HG03135 (cell line): ENCODE data around the gene PRR19.
"Not testable (repeated sequence)": the region's sequence is repeated elsewhere in the genome, so short reads cannot be mapped to it uniquely, and the experiment has no call there.

Experiments
- ATAC-seq: cut with Tn5 transposase; IDR thresholded peaks from one replicate; pipeline ENCODE4 v1.9.1; 2021; ENCODE audit warnings: mild to moderate bottlenecking, moderate library complexity; ENCODE audit not compliant: unreplicated experiment

Gene PRR19

DNA sequence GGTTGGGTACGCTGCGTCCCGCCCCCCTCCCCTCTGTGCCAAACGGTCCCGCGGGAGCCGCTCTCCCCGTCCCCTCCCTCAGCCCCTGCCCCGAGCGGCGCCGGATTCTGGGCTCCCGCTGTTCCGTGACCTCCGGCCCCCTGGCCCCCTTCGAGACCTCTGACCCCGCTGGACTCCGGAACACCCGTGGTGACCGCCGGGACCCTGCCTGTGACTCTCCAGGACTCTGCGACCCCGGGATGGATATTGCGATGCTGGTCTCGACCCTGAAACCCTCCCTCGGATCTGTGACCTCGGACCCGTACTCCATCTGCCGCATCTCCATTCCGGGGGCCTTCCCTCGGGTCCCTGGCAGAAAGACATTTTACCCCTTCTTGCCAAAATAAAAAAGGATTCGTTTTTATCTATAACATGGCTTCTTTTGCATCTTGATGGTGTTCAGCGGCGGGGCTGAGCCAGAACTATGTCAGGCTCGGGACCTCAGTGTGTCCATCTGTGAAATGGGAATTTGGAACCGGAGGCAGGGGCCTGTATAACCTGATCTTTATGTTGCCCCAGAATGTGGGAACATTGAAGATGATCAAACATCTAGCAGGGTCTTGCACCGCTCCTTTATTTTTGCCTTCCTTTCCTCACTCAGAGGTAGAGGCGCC lies 22.8 kb downstream of the PRR19 start:
- ATAC-seq, result no peak

DNA sequence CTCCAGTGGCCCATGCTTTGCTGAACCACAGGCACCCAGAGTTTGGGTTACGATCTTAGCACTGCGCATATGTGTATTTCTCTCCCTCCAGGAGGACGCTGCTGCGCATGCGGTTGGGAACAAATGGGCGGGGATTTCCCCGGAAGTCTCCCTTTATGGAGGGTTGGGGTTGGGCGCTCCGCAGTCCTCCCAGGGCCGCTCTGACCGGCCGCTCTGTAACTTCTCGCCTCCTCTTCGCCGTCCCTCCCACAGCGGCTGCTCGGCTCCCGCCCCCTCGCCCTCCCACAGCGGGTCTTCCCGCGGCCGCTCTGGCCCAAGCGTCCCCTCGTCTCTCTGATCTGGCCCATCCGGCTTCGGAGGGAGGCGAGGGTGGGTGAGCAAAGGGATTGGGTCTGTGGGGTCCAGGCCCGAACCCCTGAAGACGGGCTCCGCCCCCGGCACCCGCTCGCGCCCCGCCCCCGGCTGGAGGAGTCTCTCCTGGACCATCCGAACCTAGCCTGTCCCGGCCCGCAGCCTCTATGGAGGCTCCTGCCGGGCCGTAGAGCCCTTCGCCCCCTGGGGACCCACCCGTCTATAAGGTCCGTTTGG lies 23.5 kb downstream of the PRR19 start, which contains the start of gene MEGF8:
Gene MEGF8, plus strand, starts transcription at position 328 of the 588 bp plus-strand sequence. CDS start 609 bp downstream, outside the sequence.
- ATAC-seq, result peak; percentile 89

DNA sequence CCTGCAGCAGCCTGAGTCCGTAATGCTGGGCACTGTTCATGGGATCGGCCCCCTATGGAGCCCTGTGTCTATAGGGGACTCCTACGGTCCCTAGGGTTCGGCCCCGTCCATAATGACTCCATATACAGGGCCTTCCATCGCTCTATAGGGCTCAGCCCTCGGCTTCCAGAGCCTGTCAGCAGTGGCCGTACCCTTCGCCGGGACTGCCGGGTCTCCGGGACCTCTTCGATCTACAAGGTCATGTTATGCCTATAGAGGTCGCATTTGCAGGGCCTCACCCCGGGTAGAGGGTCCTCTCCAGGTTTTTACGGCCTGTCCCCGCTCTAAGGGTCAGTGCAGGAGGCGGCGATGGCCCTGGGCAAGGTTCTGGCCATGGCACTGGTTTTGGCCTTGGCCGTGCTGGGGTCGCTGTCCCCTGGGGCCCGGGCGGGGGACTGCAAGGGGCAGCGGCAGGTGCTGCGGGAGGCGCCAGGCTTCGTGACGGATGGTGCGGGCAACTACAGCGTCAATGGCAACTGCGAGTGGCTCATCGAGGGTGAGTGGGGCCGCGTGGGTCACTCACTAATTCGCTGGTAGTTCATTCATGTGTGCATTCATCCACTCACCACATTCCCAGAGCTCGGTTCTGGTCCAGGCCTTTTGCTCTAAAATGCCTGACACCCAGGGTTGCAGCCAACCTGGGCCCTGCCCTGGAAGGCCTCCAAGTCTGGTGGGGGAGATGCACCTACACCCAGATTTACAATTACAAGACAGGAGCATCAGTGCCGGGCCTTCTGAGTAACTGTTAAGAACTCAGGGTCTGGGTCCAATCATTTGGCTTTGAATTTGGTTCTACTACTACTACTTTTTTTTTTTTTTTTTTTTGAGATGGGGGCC lies 24.2 kb downstream of the PRR19 start:
- peak; percentile 14 for ATAC-seq

DNA sequence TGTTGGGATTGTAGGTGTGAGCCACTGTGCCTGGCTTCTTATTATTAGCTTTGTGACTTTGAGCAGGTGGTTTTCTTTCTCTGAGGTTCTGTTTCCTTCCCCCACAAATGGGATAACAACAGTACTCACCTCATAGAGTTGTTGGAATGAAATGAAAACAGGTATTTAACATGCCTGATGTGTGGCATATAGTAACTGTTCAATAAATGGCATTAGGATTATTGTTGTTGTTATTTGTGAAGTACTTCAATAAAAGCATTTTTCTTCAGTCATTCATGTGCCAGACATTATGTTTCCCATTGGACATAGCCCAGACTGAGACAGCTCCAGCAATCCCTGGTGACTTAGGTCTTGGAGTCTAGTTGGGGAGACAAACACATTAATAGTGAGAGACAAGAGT lies 25.0 kb downstream of the PRR19 start:
- ATAC-seq, result no peak

GRCh38 chr19:42327381-42327780 lies 25.4 kb downstream of the PRR19 start:
- ATAC-seq, result no peak

GRCh38 chr19:42328106-42328505 lies 26.2 kb downstream of the PRR19 start:
- ATAC-seq, result no peak

DNA sequence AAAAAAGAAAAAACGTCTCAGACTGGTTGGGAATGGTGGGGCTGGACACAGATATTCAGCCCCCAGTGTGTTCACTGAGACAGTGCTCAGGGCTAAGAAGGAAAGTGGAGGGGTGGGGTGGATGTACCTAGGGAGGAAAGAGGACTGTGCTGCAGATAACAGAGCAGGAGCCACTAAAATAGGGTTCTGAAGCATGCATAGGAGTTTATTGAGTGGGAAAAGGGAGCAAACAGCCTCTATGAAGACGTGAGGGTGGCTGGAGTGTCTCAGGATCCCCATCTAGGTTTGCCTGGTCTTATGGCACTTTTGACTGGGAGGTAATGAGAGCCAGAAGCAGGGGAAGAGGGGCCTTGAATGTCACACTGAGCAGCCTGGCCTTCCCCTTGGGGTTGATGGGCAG lies 26.9 kb downstream of the PRR19 start:
- no peak for ATAC-seq

GRCh38 chr19:42330241-42330711 lies 28.3 kb downstream of the PRR19 start:
- no peak for ATAC-seq

DNA sequence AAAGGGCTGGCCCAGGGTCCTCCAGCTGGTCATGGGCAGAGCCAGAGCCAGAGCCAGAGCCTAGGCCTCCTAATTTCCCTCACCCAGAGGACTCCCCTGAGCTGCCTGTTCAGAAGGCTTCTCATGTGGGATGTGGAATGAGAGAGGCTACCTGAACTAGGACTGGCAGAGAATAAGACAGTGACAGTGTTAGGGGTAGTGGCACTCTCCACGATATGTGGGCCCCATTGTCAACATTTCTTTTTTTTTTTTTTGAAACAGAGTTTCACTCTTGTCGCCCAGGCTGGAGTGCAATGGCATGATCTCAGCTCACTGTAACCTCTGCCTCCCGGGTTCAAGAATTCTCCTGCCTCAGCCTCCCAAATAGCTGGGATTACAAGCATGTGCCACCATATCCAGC lies 29.4 kb downstream of the PRR19 start:
- ATAC-seq, result not testable (repeated sequence)

- no peak for ATAC-seq
Measured at GRCh38 chr19:42332059-42332458, 30.1 kb downstream of the PRR19 start.

- no peak for ATAC-seq
Measured at GRCh38 chr19:42333018-42333417, 31.1 kb downstream of the PRR19 start.

GRCh38 chr19:42333975-42334696 lies 32.2 kb downstream of the PRR19 start:
- ATAC-seq, result no peak

DNA sequence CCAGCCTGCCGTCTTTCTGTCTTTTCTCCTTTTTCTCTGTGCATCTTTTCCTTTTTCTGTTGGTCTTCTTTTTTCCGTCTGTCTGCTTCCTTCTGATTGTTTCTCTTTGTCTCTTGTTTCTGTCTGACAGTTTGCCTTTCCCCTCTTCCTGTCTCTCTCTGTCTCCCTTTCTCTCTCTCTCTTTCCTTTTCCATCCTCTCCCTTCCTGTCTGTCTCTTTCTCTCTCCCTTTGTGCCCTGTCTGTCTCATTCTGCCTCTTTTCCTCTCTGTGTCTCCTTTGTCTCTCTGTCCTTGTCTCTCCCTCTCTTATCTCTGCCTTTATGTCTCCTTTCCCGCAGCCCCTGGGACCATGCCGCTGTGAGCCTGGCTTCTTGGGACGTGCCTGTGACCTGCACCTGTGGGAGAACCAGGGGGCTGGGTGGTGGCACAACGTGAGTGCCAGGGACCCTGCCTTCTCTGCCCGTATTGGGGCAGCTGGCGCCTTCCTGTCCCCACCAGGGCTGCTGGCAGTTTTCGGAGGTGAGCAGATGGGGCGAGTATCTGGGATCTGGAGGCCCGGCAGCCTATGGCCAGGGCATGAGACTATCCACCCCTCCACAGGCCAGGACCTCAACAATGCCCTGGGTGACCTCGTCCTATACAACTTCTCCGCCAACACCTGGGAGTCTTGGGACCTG lies 32.9 kb downstream of the PRR19 start:
- no peak for ATAC-seq

GRCh38 chr19:42335374-42335936 lies 33.5 kb downstream of the PRR19 start:
- no peak for ATAC-seq

DNA sequence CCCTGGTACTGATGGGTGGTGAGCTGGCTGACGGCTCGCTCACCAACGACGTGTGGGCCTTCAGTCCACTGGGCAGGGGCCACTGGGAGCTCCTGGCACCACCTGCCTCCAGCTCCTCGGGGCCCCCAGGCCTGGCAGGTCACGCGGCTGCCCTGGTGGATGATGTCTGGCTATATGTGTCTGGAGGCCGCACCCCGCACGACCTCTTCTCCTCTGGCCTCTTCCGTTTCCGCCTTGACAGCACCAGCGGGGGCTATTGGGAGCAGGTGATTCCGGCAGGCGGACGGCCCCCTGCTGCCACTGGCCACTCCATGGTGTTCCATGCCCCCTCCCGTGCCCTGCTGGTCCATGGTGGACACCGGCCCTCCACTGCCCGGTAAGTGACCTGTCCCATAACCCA lies 34.0 kb downstream of the PRR19 start:
- ATAC-seq, result no peak

- ATAC-seq, result not testable (repeated sequence)
Measured at GRCh38 chr19:42339126-42339860, 37.4 kb downstream of the PRR19 start.

DNA sequence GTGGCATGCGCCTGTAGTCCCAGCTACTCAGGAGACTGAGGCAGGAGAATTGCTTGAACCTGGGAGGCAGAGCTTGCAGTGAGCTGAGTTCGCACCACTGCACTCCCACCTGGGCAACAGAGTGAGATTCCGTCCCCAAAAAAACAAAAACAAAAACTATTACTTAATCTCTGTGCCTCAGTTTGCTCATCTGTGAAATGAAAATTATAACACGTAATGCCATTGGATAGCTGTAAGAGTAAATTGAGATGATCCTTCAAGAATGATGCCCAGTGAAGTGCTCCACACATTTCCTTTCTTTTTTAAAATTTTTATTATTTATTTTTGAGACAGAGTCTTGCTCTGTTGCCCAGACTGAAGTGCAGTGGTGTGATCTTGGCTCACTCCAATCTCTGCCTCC lies 38.0 kb downstream of the PRR19 start:
- not testable (repeated sequence) for ATAC-seq

DNA sequence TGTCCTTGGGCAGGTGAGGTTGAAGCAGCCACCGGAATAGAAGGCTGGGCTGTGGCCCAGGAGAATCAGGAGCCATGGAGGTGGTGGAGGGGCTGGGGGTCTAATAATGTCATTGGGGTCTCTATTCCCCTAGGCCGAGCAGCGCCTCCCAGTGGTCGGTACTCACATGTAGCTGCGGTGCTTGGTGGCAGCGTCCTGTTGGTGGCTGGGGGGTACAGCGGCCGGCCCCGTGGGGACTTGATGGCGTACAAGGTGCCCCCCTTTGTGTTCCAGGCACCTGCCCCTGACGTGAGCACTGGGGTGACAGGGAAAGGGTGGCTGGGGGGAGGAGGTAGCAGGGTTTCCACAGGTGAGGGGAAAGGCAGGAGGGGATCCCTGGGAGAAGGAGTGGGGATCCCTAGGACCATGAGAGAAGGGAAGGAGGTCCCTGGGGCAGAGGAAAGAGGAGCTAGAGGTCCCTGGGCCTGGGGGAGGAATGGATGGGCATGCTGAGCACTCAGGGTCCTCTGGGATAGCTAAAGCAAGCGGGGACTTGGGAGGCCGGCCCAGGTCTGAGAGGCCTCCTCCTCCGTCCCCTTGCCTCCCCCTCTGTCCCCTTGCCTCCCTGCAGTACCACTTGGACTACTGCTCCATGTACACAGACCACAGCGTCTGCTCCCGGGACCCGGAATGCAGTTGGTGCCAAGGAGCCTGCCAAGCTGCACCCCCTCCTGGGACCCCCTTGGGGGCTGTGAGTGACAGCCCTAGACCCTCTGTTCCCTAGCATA lies 41.6 kb downstream of the PRR19 start:
- no peak for ATAC-seq
